AG09309 (cell line): ENCODE data around the gene METTL15.
"Not testable (repeated sequence)": the region's sequence is repeated elsewhere in the genome, so short reads cannot be mapped to it uniquely, and the experiment has no call there.

Experiments used
- DNase-seq: peaks from one replicate; pipeline ENCODE4 v3.0.0-alpha.2; 2010; ENCODE audit warnings: low read depth
- H3K4me3 ChIP-seq: 2 replicates; pipeline ENCODE4 v1.5.1; 2011; ENCODE audit warnings: mild to moderate bottlenecking, low read depth, low read length, moderate library complexity; ENCODE audit not compliant: control insufficient read depth
- CTCF ChIP-seq: IDR thresholded peaks from 2 replicates; pipeline ENCODE4 v1.5.1; 2011; ENCODE audit warnings: mild to moderate bottlenecking, low read depth, low read length, inconsistent platforms; ENCODE audit not compliant: insufficient read depth, control insufficient read depth; ENCODE audit errors: missing control alignments

The METTL15 gene

GRCh38 chr11:28107750-28108618 is at the start of gene METTL15, which contains the start of gene KIF18A:
Gene METTL15, plus strand, starts transcription at chr11:28108388. Its CDS starts 4,947 bp downstream, at chr11:28113335.
Gene KIF18A, minus strand, starts transcription at chr11:28108156. Its CDS starts 10,209 bp downstream, at chr11:28097947.
- TF ChIP-seq CTCF, result no peak
- H3K4me3 ChIP-seq, result peak within 1 kb of the TSS; percentile 62
- peak; percentile 97 for DNase-seq

GRCh38 chr11:28071305-28071704 is 36.9 kb upstream of the METTL15 start:
- no peak overlapping the region for H3K4me3 ChIP-seq
- no peak for DNase-seq
- TF ChIP-seq CTCF, result no peak

- no peak overlapping the region for H3K4me3 ChIP-seq
- TF ChIP-seq CTCF, result no peak
- DNase-seq, result no peak
These were observed 35.9 kb upstream of the METTL15 start for GRCh38 chr11:28072321-28072720.

GRCh38 chr11:28077521-28077920 is 30.7 kb upstream of the METTL15 start:
- no peak overlapping the region for H3K4me3 ChIP-seq
- DNase-seq, result no peak
- no peak for TF ChIP-seq CTCF

- no peak for TF ChIP-seq CTCF
These were observed 25.1 kb upstream of the METTL15 start for GRCh38 chr11:28083118-28083517.

GRCh38 chr11:28086569-28086968 is 21.6 kb upstream of the METTL15 start:
- DNase-seq, result no peak
- H3K4me3 ChIP-seq, result no peak overlapping the region
- no peak for TF ChIP-seq CTCF

More at GRCh38 chr11:28083118-28083517, 25.1 kb upstream of the METTL15 start:
- no peak overlapping the region for H3K4me3 ChIP-seq
- no peak for DNase-seq

- not testable (repeated sequence) for DNase-seq, H3K4me3 ChIP-seq
These were observed 21.0 kb upstream of the METTL15 start for GRCh38 chr11:28087192-28087591.

- not testable (repeated sequence) for DNase-seq, H3K4me3 ChIP-seq
These were observed 20.5 kb upstream of the METTL15 start for GRCh38 chr11:28087693-28088092.
